HepG2 (cell line): ENCODE data around the gene RIOK2.

Source experiments
- CC2D1A ChIP-seq: sonication (generic); formaldehyde crosslinking; IDR thresholded peaks from 2 replicates; pipeline ENCODE4 v1.8.1; 2023; ENCODE audit warnings: mild to moderate bottlenecking, missing genetic modification reagents
- CEBPB ChIP-seq: IDR thresholded peaks from 2 replicates; pipeline ENCODE4 v1.6.1; 2011; ENCODE audit warnings: low read depth, low read length, improper control_type of control experiment, borderline replicate concordance
- CREM ChIP-seq, 2 experiments: sonication (generic) in 1 of 2; formaldehyde crosslinking in 1 of 2; IDR thresholded peaks; 2 replicates each; pipeline versions ENCODE4 v1.4.0 to v1.6.1; 2016 to 2020; ENCODE audit warnings: antibody characterized with exemption in 1 of 2, mild to moderate bottlenecking in 1 of 2, missing genetic modification reagents in 1 of 2
- CTCF ChIP-seq: sonication (generic); formaldehyde crosslinking; IDR thresholded peaks from 2 replicates; pipeline ENCODE4 v1.5.0; 2020; ENCODE audit warnings: mild to moderate bottlenecking, missing genetic modification reagents, moderate library complexity
- ELF1 ChIP-seq: sonication (generic); formaldehyde crosslinking; IDR thresholded peaks from 2 replicates; pipeline ENCODE4 v1.4.0; 2020; ENCODE audit warnings: missing genetic modification reagents
- JUNB ChIP-seq: sonication (generic); formaldehyde crosslinking; IDR thresholded peaks from 2 replicates; pipeline ENCODE4 v1.8.0; 2022; ENCODE audit warnings: missing genetic modification reagents, mild to moderate bottlenecking, borderline replicate concordance
- KMT2B ChIP-seq: IDR thresholded peaks from 2 replicates; pipeline ENCODE4 v1.6.1; 2016; ENCODE audit warnings: missing genetic modification reagents, missing compliant biosample characterization
- MAX ChIP-seq: IDR thresholded peaks from 2 replicates; pipeline ENCODE4 v1.6.1; 2012; ENCODE audit warnings: inconsistent platforms
- POLR2A ChIP-seq, 2 experiments: IDR thresholded peaks; 2 replicates each; pipeline ENCODE4 v1.6.1; 2011; ENCODE audit warnings: low read depth in 2 of 2, low read length in 2 of 2, mild to moderate bottlenecking in 1 of 2, moderate library complexity in 1 of 2; ENCODE audit not compliant: insufficient read depth in 1 of 2
- PRDM15 ChIP-seq: sonication (generic); formaldehyde crosslinking; IDR thresholded peaks from 2 replicates; pipeline ENCODE4 v1.4.0; 2020; ENCODE audit warnings: missing genetic modification reagents
- REST ChIP-seq, 2 experiments: IDR thresholded peaks; 2 replicates each; pipeline ENCODE4 v1.6.1; 2011 to 2012; ENCODE audit warnings: low read length in 2 of 2, borderline replicate concordance in 1 of 2, low read depth in 1 of 2, mild to moderate bottlenecking in 1 of 2, moderate library complexity in 1 of 2
- SNAPC5 ChIP-seq: sonication (generic); formaldehyde crosslinking; IDR thresholded peaks from 2 replicates; pipeline ENCODE4 v1.8.1; 2023; ENCODE audit warnings: mild to moderate bottlenecking, missing genetic modification reagents, borderline replicate concordance
- ZNF513 ChIP-seq: sonication (generic); formaldehyde crosslinking; conservative IDR thresholded peaks from 2 replicates; pipeline ENCODE4 v1.5.0; 2020; ENCODE audit warnings: missing genetic modification reagents

- no peak for TF ChIP-seq JUNB
- no peak for TF ChIP-seq REST (IDR thresholded peaks at IDR 0.05; ENCODE audit: borderline replicate concordance in 1 of 2, low read depth in 1 of 2, low read length in 2 of 2)
- TF ChIP-seq PRDM15 (CRISPR knock-in tag), result no peak
- TF ChIP-seq ELF1 (CRISPR knock-in tag), result no peak
- no peak for TF ChIP-seq ZNF513 (CRISPR knock-in tag)
- TF ChIP-seq CREM (IDR thresholded peaks at IDR 0.05), result no peak
- no peak for TF ChIP-seq CREM (CRISPR knock-in tag; IDR thresholded peaks at IDR 0.05)
- no peak for TF ChIP-seq CTCF (CRISPR knock-in tag)
- no peak for TF ChIP-seq KMT2B
- TF ChIP-seq MAX, result no peak
- TF ChIP-seq POLR2A (IDR thresholded peaks at IDR 0.05; ENCODE audit: insufficient read depth in 1 of 2, low read depth in 2 of 2, low read length in 2 of 2), result no peak
- TF ChIP-seq SNAPC5 (CRISPR knock-in tag), result no peak
- TF ChIP-seq CEBPB, result no peak
- TF ChIP-seq CC2D1A (CRISPR knock-in tag), result no peak
These were observed 9.7 kb upstream of the RIOK2 start for GRCh38 chr5:97192580-97193354.
